Endothelial cell of hepatic sinusoid (primary cell): ENCODE measurements around the gene HNRNPL.
"Not testable (repeated sequence)": the region's sequence is repeated elsewhere in the genome, so short reads cannot be mapped to it uniquely, and the experiment has no call there.

Source experiments
- in situ Hi-C: cut with HindIII; loops from 2 replicates; pipeline ENCODE4 v1.10.0; 2017; ENCODE audit warnings: low sequenced_read_pairs

The HNRNPL gene

DNA sequence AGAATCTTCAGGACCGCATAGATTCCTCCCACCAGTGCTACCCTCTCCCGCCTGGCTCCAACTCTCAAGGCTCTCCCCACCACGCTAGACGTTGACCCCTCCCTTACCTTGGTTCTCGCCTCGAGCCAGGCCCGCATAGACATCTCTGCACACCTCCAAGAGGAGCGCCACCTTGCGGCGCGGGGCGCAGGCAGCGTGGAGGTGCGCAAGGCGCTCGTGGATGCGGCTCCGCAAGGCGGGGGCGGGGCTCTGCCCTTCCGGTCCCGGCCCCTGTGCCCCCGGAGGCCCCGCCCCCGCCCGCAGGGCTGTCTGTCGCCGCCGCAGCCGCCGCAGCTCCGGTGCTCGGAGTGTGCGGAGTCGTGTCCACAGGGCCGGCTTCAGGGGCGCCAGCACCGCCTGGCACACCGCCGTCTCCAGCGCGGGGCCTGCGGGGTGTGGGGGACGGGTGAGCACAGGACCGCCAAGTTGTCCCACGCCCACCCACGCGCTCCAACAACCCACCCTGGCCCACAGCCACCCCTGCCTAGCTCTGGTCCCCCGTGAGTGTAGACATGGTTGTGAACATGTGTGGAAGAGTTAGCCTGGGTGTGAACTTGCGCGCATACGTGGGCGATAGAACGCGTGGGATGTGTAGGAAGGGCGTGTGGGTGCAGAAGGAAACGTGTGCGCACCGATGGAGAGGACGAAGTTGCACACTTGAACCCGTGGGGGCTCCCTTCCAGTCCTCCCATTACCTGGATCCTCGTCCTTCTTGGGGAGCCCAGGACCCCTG lies 20.2 kb upstream of the HNRNPL start:
- in situ Hi-C loops, result no loop called here

GRCh38 chr19:38869160-38869835 lies 19.5 kb upstream of the HNRNPL start:
- in situ Hi-C loops, result no loop called here

DNA sequence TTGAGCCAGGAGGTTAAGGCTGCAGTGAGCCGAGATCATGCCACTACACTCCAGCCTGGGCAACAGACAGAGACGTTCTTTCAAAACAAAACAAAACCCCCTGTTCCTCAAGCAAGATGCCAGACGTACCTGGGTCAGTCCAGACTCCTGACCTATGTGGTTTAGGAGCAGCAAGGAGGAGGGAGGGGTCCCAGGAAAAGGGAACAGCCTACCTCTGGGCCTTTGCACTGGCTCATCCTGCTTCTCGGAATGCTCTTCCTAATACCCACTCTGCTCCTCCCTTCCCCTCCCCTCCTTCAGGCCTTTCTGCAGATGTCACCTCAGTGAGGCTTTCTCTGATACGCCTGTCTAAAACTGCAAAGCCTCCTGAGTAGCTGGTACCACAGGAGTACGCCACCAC lies 18.8 kb upstream of the HNRNPL start:
- in situ Hi-C loops, result no loop called here

DNA sequence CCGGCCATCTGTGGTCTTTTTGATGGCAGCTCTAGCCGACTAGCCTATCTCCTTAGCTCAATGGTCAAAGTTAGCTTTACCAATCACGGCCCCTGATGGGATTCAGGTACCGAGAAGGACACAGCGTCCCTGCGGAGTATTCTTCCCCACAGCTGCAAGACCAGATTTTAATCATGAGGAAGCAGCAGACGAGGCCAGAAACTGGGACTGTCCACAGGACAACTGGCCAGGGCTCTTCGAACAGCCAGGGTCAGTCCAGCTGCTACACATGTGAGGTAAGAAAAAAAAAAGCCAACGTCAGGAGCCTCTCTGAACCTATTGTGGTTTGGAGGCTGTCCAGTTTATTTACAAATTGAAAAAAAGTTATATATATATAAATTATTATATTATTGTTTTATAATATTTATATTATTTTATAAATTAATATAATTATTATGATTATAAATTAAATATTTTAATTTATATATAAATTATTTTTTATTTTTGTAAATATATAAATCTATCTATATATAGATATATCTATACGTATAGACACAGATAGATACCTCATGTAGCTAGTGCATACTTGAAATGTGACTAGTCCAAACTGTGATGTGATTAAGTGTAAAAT lies 17.5 kb upstream of the HNRNPL start:
- in situ Hi-C loops, result no loop called here

DNA sequence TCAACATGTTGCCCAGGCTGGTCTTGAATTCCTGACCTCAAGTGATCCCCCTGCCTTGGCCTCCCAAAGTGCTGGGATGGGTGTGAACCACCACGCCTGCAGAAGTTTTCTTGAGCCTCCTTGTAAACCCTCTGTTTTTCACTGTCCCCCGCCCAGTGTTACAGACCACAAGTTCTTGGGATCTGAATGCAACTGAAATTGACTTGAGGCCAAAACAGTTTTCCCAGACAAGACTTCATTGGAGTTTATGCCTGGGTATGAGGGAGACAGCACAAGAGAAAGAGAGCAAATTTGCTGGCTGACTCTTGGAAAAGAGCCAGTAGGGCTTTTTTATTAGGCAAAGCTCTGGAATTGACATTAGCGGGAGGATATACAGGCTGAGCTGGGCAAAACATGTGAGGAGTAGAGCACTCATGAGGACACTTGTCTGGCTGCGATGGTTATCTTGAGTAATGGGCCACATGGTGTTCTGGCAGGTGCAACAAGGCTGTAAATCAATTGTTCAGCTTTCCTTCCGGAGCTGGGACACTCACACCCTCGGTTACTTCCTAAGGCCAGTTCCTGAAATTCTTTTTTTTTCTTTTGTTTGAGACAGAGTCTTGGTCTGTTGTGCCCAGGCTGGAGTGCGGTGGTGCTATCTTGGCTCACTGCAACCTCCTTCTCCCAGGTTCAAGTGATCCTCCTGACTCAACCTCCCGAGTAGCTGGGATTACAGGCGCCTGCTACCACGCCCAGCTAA lies 12.7 kb upstream of the HNRNPL start:
- in situ Hi-C loops, result no loop called here

- in situ Hi-C loops, result no loop called here
These were observed 11.6 kb upstream of the HNRNPL start for GRCh38 chr19:38861368-38861767.

GRCh38 chr19:38859631-38860204 lies 9.9 kb upstream of the HNRNPL start:
- in situ Hi-C loops, result not testable (repeated sequence)

- in situ Hi-C loops, result no loop called here
These were observed 7.0 kb upstream of the HNRNPL start for GRCh38 chr19:38856813-38857212.

DNA sequence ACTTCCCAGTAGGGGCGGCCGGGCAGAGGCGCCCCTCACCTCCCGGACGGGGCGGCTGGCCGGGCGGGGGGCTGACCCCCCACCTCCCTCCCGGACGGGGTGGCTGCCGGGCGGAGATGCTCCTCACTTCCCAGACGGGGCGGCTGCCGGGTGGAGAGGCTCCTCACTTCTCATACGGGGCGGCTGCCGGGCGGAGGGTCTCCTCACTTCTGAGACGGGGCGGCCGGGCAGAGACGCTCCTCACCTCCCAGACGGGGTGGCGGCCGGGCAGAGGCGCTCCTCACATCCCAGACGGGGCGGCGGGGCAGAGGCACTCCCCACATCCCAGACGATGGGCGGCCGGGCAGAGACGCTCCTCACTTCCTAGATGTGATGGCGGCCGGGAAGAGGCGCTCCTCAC lies 6.0 kb upstream of the HNRNPL start:
- in situ Hi-C loops, result not testable (repeated sequence)

DNA sequence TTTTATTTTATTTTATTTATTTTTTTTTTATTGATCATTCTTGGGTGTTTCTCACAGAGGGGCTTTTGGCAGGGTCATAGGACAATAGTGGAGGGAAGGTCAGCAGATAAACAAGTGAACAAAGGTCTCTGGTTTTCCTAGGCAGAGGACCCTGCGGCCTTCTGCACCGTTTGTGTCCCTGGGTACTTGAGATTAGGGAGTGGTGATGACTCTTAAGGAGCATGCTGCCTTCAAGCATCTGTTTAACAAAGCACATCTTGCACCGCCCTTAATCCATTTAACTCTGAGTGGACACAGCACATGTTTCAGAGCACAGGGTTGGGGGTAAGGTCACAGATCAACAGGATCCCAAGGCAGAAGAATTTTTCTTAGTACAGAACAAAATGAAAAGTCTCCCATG lies 5.2 kb upstream of the HNRNPL start:
- in situ Hi-C loops, result not testable (repeated sequence)

GRCh38 chr19:38853214-38853613 lies 3.4 kb upstream of the HNRNPL start:
- in situ Hi-C loops, result no loop called here

DNA sequence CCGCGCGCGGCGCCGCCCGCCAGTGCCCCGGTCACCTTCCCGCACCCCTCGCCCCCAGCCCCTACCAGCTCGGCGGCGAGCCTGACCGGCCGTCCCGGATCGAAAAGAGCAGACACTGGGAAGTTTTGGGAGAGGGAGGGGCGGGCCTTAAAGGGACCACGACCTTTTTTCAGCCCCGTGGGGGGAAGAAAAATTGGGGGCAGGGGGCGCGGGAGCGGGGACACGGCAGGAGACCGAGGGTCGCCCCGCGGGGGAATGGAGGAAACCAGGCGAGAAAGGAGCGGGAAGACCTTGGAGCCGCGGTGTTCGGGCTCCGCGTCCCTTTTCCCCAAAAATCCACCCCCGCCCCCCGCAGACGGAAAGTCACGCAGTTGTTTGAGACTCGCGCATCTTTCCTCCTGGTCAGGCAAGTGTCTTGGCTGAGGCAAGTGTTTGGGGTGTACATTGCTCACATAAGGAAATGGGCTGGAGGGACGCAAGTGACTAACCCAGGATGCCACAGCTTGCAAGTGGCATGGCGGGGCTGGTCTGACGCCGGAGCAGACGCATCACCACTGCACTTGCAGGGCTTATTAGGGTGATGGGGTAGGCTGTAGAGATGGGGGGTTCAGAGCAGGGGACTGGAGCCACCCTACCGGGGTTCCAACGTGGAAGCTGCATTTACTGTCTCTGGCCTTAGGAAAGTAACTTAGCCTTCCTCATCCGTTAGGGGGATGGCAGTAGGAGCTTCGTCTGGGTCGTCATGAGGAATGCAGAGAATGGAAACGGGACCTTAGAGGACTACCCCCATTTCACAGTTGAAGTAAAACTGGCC lies 2.7 kb upstream of the HNRNPL start:
- in situ Hi-C loops, result no loop called here

- in situ Hi-C loops, result no loop called here
These were observed 1.9 kb upstream of the HNRNPL start for GRCh38 chr19:38851622-38852230.

- in situ Hi-C loops, result no loop called here
These were observed 1.3 kb upstream of the HNRNPL start for GRCh38 chr19:38850976-38851621.

DNA sequence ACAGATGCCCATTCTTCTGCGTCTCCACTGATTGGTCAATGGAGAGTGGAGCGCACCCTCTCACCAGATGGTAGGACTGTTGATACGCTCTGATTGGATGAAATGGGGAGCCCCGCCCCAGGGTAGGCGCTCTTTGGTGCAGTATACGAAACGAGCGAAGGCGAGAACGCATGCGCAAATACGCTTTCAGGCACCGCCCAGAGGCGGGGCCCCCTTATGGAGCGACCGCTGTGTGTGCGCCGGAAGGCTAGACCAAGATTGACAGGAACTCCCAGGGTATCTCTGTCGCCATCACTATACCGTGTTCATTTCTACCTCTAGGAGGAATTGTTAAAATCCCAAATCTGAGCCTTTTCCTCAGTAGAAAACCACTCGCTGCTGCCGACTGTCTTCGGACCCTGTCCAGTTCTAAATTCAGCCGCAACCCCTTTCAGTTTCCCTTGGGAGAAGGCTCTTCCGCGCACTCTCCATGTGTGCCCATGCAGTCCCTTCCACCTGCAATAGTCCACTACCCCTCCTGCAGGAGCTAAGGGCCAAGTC lies 720 bp upstream of the HNRNPL start:
- in situ Hi-C loops, result no loop called here

GRCh38 chr19:38849147-38849859 lies 483 bp downstream of the HNRNPL start:
- in situ Hi-C loops, result loop anchor here (10.0 kb wide), 1 partner anchor 75 kb away; the partner anchor contains the start of gene LGALS7

- in situ Hi-C loops, result loop anchor here (10.0 kb wide), 1 partner anchor 74 kb away; the partner anchor contains the start of gene LGALS7
These were observed 1.3 kb downstream of the HNRNPL start for GRCh38 chr19:38848299-38849146.
